ENCODE measurements around the gene OR1B1.
"Not testable (repeated sequence)": the region's sequence is repeated elsewhere in the genome, so short reads cannot be mapped to it uniquely, and the experiment has no call there.

Gene OR1B1

GRCh38 chr9:122605691-122606090 is 51.7 kb downstream of the OR1B1 start:
- Histone ChIP-seq H3K4me1 (ENCODE audit: control insufficient read depth, insufficient read depth, low read length) (no peaks in the 10 kb centered on the region), H3K9me3 (ENCODE audit: control insufficient read depth, insufficient read depth, low read length) (peaks cover 14% of the 10 kb centered on the region), H3K27ac (ENCODE audit: low read length) (no peak overlapping the region), H3K27me3 (ENCODE audit: control insufficient read depth, insufficient read depth, low read length) (no peaks in the 10 kb centered on the region), H3K4me3 (ENCODE audit: low read length) (no peak overlapping the region), H3K36me3 (ENCODE audit: control insufficient read depth, insufficient read depth, low read length) (no peaks in the 10 kb centered on the region)
- no peak for DNase-seq (ENCODE audit: low read depth, low spot score)
- no CpG with 5 or more reads among the region's 1 CpG for WGBS (ENCODE audit: insufficient coverage, insufficient read length)

- H3K27ac ChIP-seq (ENCODE audit: low read length); H3K4me3 ChIP-seq (ENCODE audit: low read length); H3K36me3 ChIP-seq (ENCODE audit: control insufficient read depth, insufficient read depth, low read length); DNase-seq (ENCODE audit: low read depth, low spot score); H3K9me3 ChIP-seq (ENCODE audit: control insufficient read depth, insufficient read depth, low read length); H3K27me3 ChIP-seq (ENCODE audit: control insufficient read depth, insufficient read depth, low read length); H3K4me1 ChIP-seq (ENCODE audit: control insufficient read depth, insufficient read depth, low read length): not testable (repeated sequence)
- no CpG with 5 or more reads among the region's 8 CpGs for WGBS (ENCODE audit: insufficient coverage, insufficient read length)
These were observed 74.1 kb downstream of the OR1B1 start, which contains the start of gene OR1L8 for GRCh38 chr9:122583284-122583683. Gene OR1L8, minus strand, starts transcription at chr9:122583384. Its CDS starts 14,907 bp downstream, at chr9:122568477.

GRCh38 chr9:122580360-122580759 is 77.1 kb downstream of the OR1B1 start:
- no peaks in the 10 kb centered on the region for H3K36me3 ChIP-seq (ENCODE audit: control insufficient read depth, insufficient read depth, low read length)
- H3K4me3 ChIP-seq (ENCODE audit: low read length) = no peak overlapping the region
- DNase-seq (ENCODE audit: low read depth, low spot score) = no peak
- no peaks in the 10 kb centered on the region; the same call in 1 of the 2 replicates for H3K9me3 ChIP-seq (ENCODE audit: control insufficient read depth, insufficient read depth, low read length)
- no CpG with 5 or more reads among the region's 3 CpGs for WGBS (ENCODE audit: insufficient coverage, insufficient read length)
- H3K4me1 ChIP-seq (ENCODE audit: control insufficient read depth, insufficient read depth, low read length) = no peaks in the 10 kb centered on the region
- H3K27ac ChIP-seq (ENCODE audit: low read length) = no peak overlapping the region
- no peaks in the 10 kb centered on the region for H3K27me3 ChIP-seq (ENCODE audit: control insufficient read depth, insufficient read depth, low read length)

- H3K9me3 ChIP-seq (ENCODE audit: control insufficient read depth, insufficient read depth, low read length) = no peaks in the 10 kb centered on the region; the same call in 1 of the 2 replicates
- no peaks in the 10 kb centered on the region for H3K4me1 ChIP-seq (ENCODE audit: control insufficient read depth, insufficient read depth, low read length)
- no peak overlapping the region for H3K4me3 ChIP-seq (ENCODE audit: low read length)
- no CpG with 5 or more reads among the region's 5 CpGs for WGBS (ENCODE audit: insufficient coverage, insufficient read length)
- DNase-seq (ENCODE audit: low read depth, low spot score) = no peak
- no peaks in the 10 kb centered on the region for H3K27me3 ChIP-seq (ENCODE audit: control insufficient read depth, insufficient read depth, low read length)
- H3K27ac ChIP-seq (ENCODE audit: low read length) = no peak overlapping the region
- no peaks in the 10 kb centered on the region for H3K36me3 ChIP-seq (ENCODE audit: control insufficient read depth, insufficient read depth, low read length)
These were observed 77.6 kb downstream of the OR1B1 start for GRCh38 chr9:122579874-122580273.
